Urinary bladder (tissue), 4 donors: ENCODE measurements around the gene UNC50. TPM values are rescaled to one million over a fixed set of nuclear protein-coding genes. Genes with fewer than 3 reads are reported as not detected.

ENCODE experiments used
- DNase-seq: peaks from one replicate; pipeline ENCODE4 v3.0.0-alpha.2; 2015; ENCODE audit errors: extremely low spot score
- H3K27ac ChIP-seq: one replicate; pipeline ENCODE4 v1.5.1; 2013; ENCODE audit warnings: low read depth, mild to moderate bottlenecking, moderate library complexity
- H3K36me3 ChIP-seq: one replicate; pipeline ENCODE4 v1.6.1; 2013; ENCODE audit warnings: mild to moderate bottlenecking, moderate library complexity; ENCODE audit not compliant: insufficient read depth
- H3K4me1 ChIP-seq: one replicate; pipeline ENCODE4 v1.6.1; 2013; ENCODE audit warnings: mild to moderate bottlenecking, moderate library complexity; ENCODE audit not compliant: insufficient read depth
- H3K4me3 ChIP-seq: one replicate; pipeline ENCODE4 v1.5.1; 2013; ENCODE audit warnings: low read depth, low read length
- WGBS: extraction: QIAGEN DNeasy Blood & Tissue Kit; methylation state at CpG from one replicate; pipeline ENCODE4 v1.1.7; 2013; 5-methylcytosine and 5-hydroxymethylcytosine counted together
- polyA plus RNA-seq: library from polyadenylated mRNA; stranded (reverse); fragments of 200-250 nt; gene quantifications from one replicate; pipeline ENCODE4 v1.2.3, GENCODE V29; 2013
- total RNA-seq: library from RNA; depleted of rRNA; stranded (reverse); fragments of >200 nt; gene quantifications from one replicate; pipeline ENCODE4 v1.2.3, GENCODE V29; 2014
- donor health status: healthy with polysubstance abuse.
- donor health status: healthy.

The UNC50 gene
- total RNA-seq, result 44.0 TPM
- polyA plus RNA-seq, result 47.5 TPM

- DNase-seq, result peak; percentile 74
- H3K27ac ChIP-seq, result peak within 1 kb of the TSS; percentile 93
- peak within 1 kb of the TSS; percentile 94 for H3K4me3 ChIP-seq
- under 1% methylated on average over 93 of the region's 93 CpGs for WGBS
- H3K36me3 ChIP-seq, result no peaks in the 10 kb centered on the region
- H3K4me1 ChIP-seq, result no peaks in the 10 kb centered on the region
Observed at GRCh38 chr2:98608116-98608961, at the start of gene UNC50, which contains the start of gene COA5. UNC50 (plus strand) TSS chr2:98608589; CDS start chr2:98609760, 1,171 bp downstream. COA5 (minus strand) TSS chr2:98608512; CDS start chr2:98608405, 107 bp downstream.

GRCh38 chr2:98558852-98559530 lies 49.4 kb upstream of the UNC50 start:
- 59% methylated on average over 16 of the region's 16 CpGs for WGBS
- H3K4me1 ChIP-seq, result no peaks in the 10 kb centered on the region
- H3K36me3 ChIP-seq, result peaks cover 7% of the 10 kb centered on the region
- H3K27ac ChIP-seq, result no peak overlapping the region
- no peak for DNase-seq
- no peak overlapping the region for H3K4me3 ChIP-seq

GRCh38 chr2:98559581-98559980 lies 48.8 kb upstream of the UNC50 start:
- H3K4me1 ChIP-seq, result no peaks in the 10 kb centered on the region
- H3K27ac ChIP-seq, result no peak overlapping the region
- no peak for DNase-seq
- 85% methylated on average over 3 of the region's 3 CpGs for WGBS
- H3K36me3 ChIP-seq, result peaks cover 7% of the 10 kb centered on the region
- H3K4me3 ChIP-seq, result no peak overlapping the region

- DNase-seq, result no peak
- Histone ChIP-seq H3K4me1 (no peaks in the 10 kb centered on the region), H3K4me3 (no peak overlapping the region), H3K27ac (no peak overlapping the region), H3K36me3 (peaks cover 7% of the 10 kb centered on the region)
- 78% methylated on average over 9 of the region's 9 CpGs for WGBS
Observed at GRCh38 chr2:98560256-98560771, 48.1 kb upstream of the UNC50 start.

- Histone ChIP-seq H3K4me3 (no peak overlapping the region), H3K27ac (no peak overlapping the region), H3K4me1 (no peaks in the 10 kb centered on the region), H3K36me3 (peaks cover 6% of the 10 kb centered on the region)
- no peak for DNase-seq
- 87% methylated on average over 9 of the region's 9 CpGs for WGBS
Observed at GRCh38 chr2:98561018-98561417, 47.4 kb upstream of the UNC50 start.

GRCh38 chr2:98561902-98562695 lies 46.3 kb upstream of the UNC50 start:
- DNase-seq, result no peak
- Histone ChIP-seq H3K4me1 (no peaks in the 10 kb centered on the region), H3K4me3 (no peak overlapping the region), H3K36me3 (no peaks in the 10 kb centered on the region), H3K27ac (no peak overlapping the region)
- 47% methylated on average over 13 of the region's 13 CpGs for WGBS

GRCh38 chr2:98563394-98563793 lies 45.0 kb upstream of the UNC50 start:
- 98% methylated on average over 13 of the region's 13 CpGs for WGBS
- Histone ChIP-seq H3K4me1 (no peaks in the 10 kb centered on the region), H3K36me3 (no peaks in the 10 kb centered on the region), H3K4me3 (no peak overlapping the region), H3K27ac (no peak overlapping the region)
- no peak for DNase-seq

- Histone ChIP-seq H3K4me1 (no peaks in the 10 kb centered on the region), H3K36me3 (no peaks in the 10 kb centered on the region), H3K4me3 (no peak overlapping the region), H3K27ac (no peak overlapping the region)
- no peak for DNase-seq
- WGBS, result 93% methylated on average over 17 of the region's 17 CpGs
Observed at GRCh38 chr2:98564541-98565132, 43.8 kb upstream of the UNC50 start.

- WGBS, result 91% methylated on average over 9 of the region's 9 CpGs
- Histone ChIP-seq H3K4me3 (no peak overlapping the region), H3K36me3 (no peaks in the 10 kb centered on the region), H3K4me1 (no peaks in the 10 kb centered on the region), H3K27ac (no peak overlapping the region)
- DNase-seq, result no peak
Observed at GRCh38 chr2:98565286-98565860, 43.0 kb upstream of the UNC50 start.

- H3K27ac ChIP-seq, result no peak overlapping the region
- H3K4me3 ChIP-seq, result no peak overlapping the region
- no peaks in the 10 kb centered on the region for H3K36me3 ChIP-seq
- 95% methylated on average over 19 of the region's 19 CpGs for WGBS
- DNase-seq, result no peak
- H3K4me1 ChIP-seq, result no peaks in the 10 kb centered on the region
Observed at GRCh38 chr2:98565941-98566340, 42.4 kb upstream of the UNC50 start.

- peak; percentile 11 for DNase-seq
- no peak overlapping the region for H3K27ac ChIP-seq
- WGBS, result 89% methylated on average over 11 of the region's 11 CpGs
- no peaks in the 10 kb centered on the region for H3K4me1 ChIP-seq
- H3K4me3 ChIP-seq, result no peak overlapping the region
- no peaks in the 10 kb centered on the region for H3K36me3 ChIP-seq
Observed at GRCh38 chr2:98568161-98568956, 40.0 kb upstream of the UNC50 start.

GRCh38 chr2:98569197-98569793 lies 39.1 kb upstream of the UNC50 start:
- DNase-seq, result no peak
- Histone ChIP-seq H3K27ac (no peak overlapping the region), H3K4me3 (no peak overlapping the region), H3K4me1 (no peaks in the 10 kb centered on the region), H3K36me3 (no peaks in the 10 kb centered on the region)
- WGBS, result 70% methylated on average over 19 of the region's 19 CpGs
